IMR-90 (cell line): ENCODE data around the gene TOGARAM2. TPM values are rescaled to one million over a fixed set of nuclear protein-coding genes. Genes with fewer than 3 reads are reported as not detected.
A peak's percentile ranks its signal among the peaks of the same experiment; 100 is the strongest.

ENCODE experiments used
- ATAC-seq: fragments of 200-7000 bp; cut with Tn5 transposase; 2 replicates; pipeline ENCODE4 v1.9.1; 2020; ENCODE audit warnings: low read depth, mild to moderate bottlenecking, moderate library complexity
- BruUV-seq: library from RNA; stranded (reverse); fragments of 400-500 nt; replicated peaks from 2 replicates; lab custom pipeline; 2021; lab: Mats Ljungman, UMichigan
- CTCF ChIA-PET: fragments of 300-600 bp; formaldehyde crosslinking; extraction: SDS; loops from one replicate; lab custom pipeline; 2021; ENCODE audit warnings: antibody characterized with exemption; lab: Yijun Ruan, JAX
- POLR2A ChIA-PET: fragments of 300-600 bp; sonication (Branson Sonifier 250); formaldehyde crosslinking; loops from one replicate; lab custom pipeline; 2022; ENCODE audit warnings: antibody characterized with exemption; ENCODE audit not compliant: unreplicated experiment; lab: Charles Lee
- DNase-seq: peaks from one replicate; pipeline ENCODE4 v3.0.0; 2013
- H2AFZ ChIP-seq: replicated peaks from 2 replicates; pipeline ENCODE3; 2013; ENCODE audit warnings: low read length, mild to moderate bottlenecking; ENCODE audit not compliant: poor library complexity
- H2AK5ac ChIP-seq: 2 replicates; pipeline ENCODE4 v1.6.1; 2013; ENCODE audit warnings: low read depth, low read length, inconsistent platforms
- H2AK9ac ChIP-seq: replicated peaks from 2 replicates; pipeline ENCODE3; 2013; ENCODE audit warnings: mild to moderate bottlenecking, low read depth, low read length, moderate library complexity; ENCODE audit not compliant: poor library complexity
- H2BK120ac ChIP-seq: 2 replicates; pipeline ENCODE4 v1.6.1; 2013; ENCODE audit warnings: low read depth, low read length, inconsistent platforms
- H2BK15ac ChIP-seq: 3 replicates; pipeline ENCODE4 v1.6.1; 2013; ENCODE audit warnings: low read depth, low read length, inconsistent platforms
- H2BK20ac ChIP-seq: 2 replicates; pipeline ENCODE4 v1.6.1; 2013; ENCODE audit warnings: low read depth, mild to moderate bottlenecking, inconsistent platforms, low read length, moderate library complexity
- H2BK5ac ChIP-seq: 2 replicates; pipeline ENCODE4 v1.6.1; 2013; ENCODE audit warnings: mild to moderate bottlenecking, low read depth, low read length, inconsistent platforms; ENCODE audit not compliant: poor library complexity, severe bottlenecking
- H3K14ac ChIP-seq: replicated peaks from 2 replicates; pipeline ENCODE4 v1.6.1; 2013; ENCODE audit warnings: low read depth, low read length, inconsistent platforms
- H3K18ac ChIP-seq: 2 replicates; pipeline ENCODE4 v1.6.1; 2013; ENCODE audit warnings: low read depth, low read length, control low read depth
- H3K23ac ChIP-seq: 2 replicates; pipeline ENCODE4 v1.6.1; 2013; ENCODE audit warnings: low read depth, low read length, inconsistent platforms
- H3K27ac ChIP-seq: 2 replicates; pipeline ENCODE4 v1.5.1; 2013; ENCODE audit warnings: mild to moderate bottlenecking, control low read depth, low read length; ENCODE audit not compliant: insufficient read depth
- H3K27me3 ChIP-seq: 2 replicates; pipeline ENCODE4 v1.6.1; 2013; ENCODE audit warnings: low read length; ENCODE audit not compliant: control insufficient read depth, insufficient read depth
- H3K36me3 ChIP-seq: 2 replicates; pipeline ENCODE4 v1.6.1; 2013; ENCODE audit warnings: low read length, mixed read lengths; ENCODE audit not compliant: control insufficient read depth, insufficient read depth
- H3K4ac ChIP-seq: 2 replicates; pipeline ENCODE4 v1.6.1; 2013; ENCODE audit warnings: low read depth, low read length, inconsistent platforms
- H3K4me1 ChIP-seq: 2 replicates; pipeline ENCODE4 v1.6.1; 2013; ENCODE audit warnings: low read length, mixed read lengths; ENCODE audit not compliant: control insufficient read depth, insufficient read depth
- H3K4me2 ChIP-seq: 2 replicates; pipeline ENCODE4 v1.6.1; 2013; ENCODE audit warnings: low read depth, mild to moderate bottlenecking, control low read depth, low read length, moderate library complexity
- H3K4me3 ChIP-seq: 2 replicates; pipeline ENCODE4 v1.5.1; 2013; ENCODE audit warnings: low read depth, mild to moderate bottlenecking, control low read depth, low read length, moderate library complexity; ENCODE audit not compliant: insufficient read depth
- H3K56ac ChIP-seq: 2 replicates; pipeline ENCODE4 v1.6.1; 2013; ENCODE audit warnings: low read length, inconsistent platforms; ENCODE audit not compliant: insufficient read depth; ENCODE audit errors: extremely low read depth
- H3K79me1 ChIP-seq, 2 experiments: 2 replicates each; pipeline ENCODE4 v1.6.1; 2013; ENCODE audit warnings: low read length in 2 of 2, inconsistent platforms in 1 of 2, low read depth in 1 of 2
- H3K9ac ChIP-seq: 2 replicates; pipeline ENCODE4 v1.6.1; 2013; ENCODE audit warnings: low read depth, low read length, control low read depth
- H3K9me1 ChIP-seq: 2 replicates; pipeline ENCODE4 v1.6.1; 2013; ENCODE audit warnings: low read length, inconsistent platforms; ENCODE audit not compliant: insufficient read depth
- H3K9me3 ChIP-seq: 2 replicates; pipeline ENCODE4 v1.6.1; 2013; ENCODE audit warnings: low read length; ENCODE audit not compliant: control insufficient read depth, insufficient read depth
- H4K20me1 ChIP-seq: 2 replicates; pipeline ENCODE4 v1.6.1; 2013; ENCODE audit warnings: low read length, inconsistent platforms; ENCODE audit not compliant: insufficient read depth
- H4K5ac ChIP-seq: 2 replicates; pipeline ENCODE4 v1.6.1; 2013; ENCODE audit warnings: mild to moderate bottlenecking, low read depth, low read length, control low read depth
- H4K8ac ChIP-seq, 2 experiments: 2 replicates each; pipeline ENCODE4 v1.6.1; 2013; ENCODE audit warnings: low read depth in 2 of 2, low read length in 2 of 2, control low read depth in 1 of 2, inconsistent platforms in 1 of 2
- H4K91ac ChIP-seq: 2 replicates; pipeline ENCODE4 v1.6.1; 2013; ENCODE audit warnings: low read depth, low read length, inconsistent platforms; ENCODE audit not compliant: insufficient read depth
- BHLHE40 ChIP-seq: fragments of 150-350 bp; IDR thresholded peaks from 2 replicates; pipeline ENCODE4 v1.6.1; 2016; ENCODE audit warnings: mild to moderate bottlenecking, low read depth, low read length
- CEBPB ChIP-seq: IDR thresholded peaks from 2 replicates; pipeline ENCODE4 v1.6.1; 2012; ENCODE audit warnings: low read depth, low read length, improper control_type of control experiment
- CTCF ChIP-seq: conservative IDR thresholded peaks from 2 replicates; pipeline ENCODE4 v1.5.1; 2012; ENCODE audit warnings: mild to moderate bottlenecking, low read depth, low read length, improper control_type of control experiment
- ELK1 ChIP-seq: fragments of 150-350 bp; IDR thresholded peaks from 2 replicates; pipeline ENCODE4 v1.6.1; 2016; ENCODE audit warnings: low read depth, mild to moderate bottlenecking, low read length, moderate library complexity, borderline replicate concordance
- FOS ChIP-seq: fragments of 150-350 bp; IDR thresholded peaks from 2 replicates; pipeline ENCODE4 v1.6.1; 2016; ENCODE audit warnings: low read depth, low read length
- MXI1 ChIP-seq: IDR thresholded peaks from 2 replicates; pipeline ENCODE4 v1.6.1; 2012; ENCODE audit warnings: low read depth, mild to moderate bottlenecking, low read length, moderate library complexity, borderline replicate concordance
- POLR2A ChIP-seq: IDR thresholded peaks from 2 replicates; pipeline ENCODE4 v1.6.1; 2012; ENCODE audit warnings: mild to moderate bottlenecking, low read depth, low read length
- RAD21 ChIP-seq: IDR thresholded peaks from 2 replicates; pipeline ENCODE4 v1.6.1; 2012; ENCODE audit warnings: low read length, improper control_type of control experiment
- WGBS, 2 experiments: methylation state at CpG; one replicate each; pipeline versions ENCODE4 v1.1.5 to v1.1.7; 2013; ENCODE audit warnings: missing lambda C conversion rate in 2 of 2; ENCODE audit not compliant: insufficient read length in 1 of 2; ENCODE audit errors: extremely low coverage in 2 of 2; 5-methylcytosine and 5-hydroxymethylcytosine counted together
- dilution Hi-C: fragments of 300-500 bp; cut with HindIII; formaldehyde crosslinking; loops from one replicate; pipeline ENCODE4 v1.14.3; 2018; ENCODE audit warnings: low sequenced_read_pairs; ENCODE audit not compliant: unreplicated experiment
- in situ Hi-C: fragments of 300-500 bp; cut with MboI; formaldehyde crosslinking; loops from 3 replicates; pipeline ENCODE4 v1.14.3; 2019; ENCODE audit warnings: low sequenced_read_pairs, inconsistent platforms, mixed read lengths
- intact Hi-C: fragments of 100-400 bp; cut with micrococcal nuclease; formaldehyde crosslinking; loops from 2 replicates; pipeline ENCODE4 v1.10.0; 2022
- polyA plus RNA-seq, 3 experiments: library from polyadenylated mRNA; depleted of rRNA; stranded (reverse); fragments of >200 nt; gene quantifications; 2 replicates each; pipeline ENCODE4 v1.2.3, GENCODE V29; 2012; ENCODE audit warnings: low replicate concordance in 1 of 3
- total RNA-seq: library from RNA; depleted of rRNA; stranded (reverse); fragments of >200 nt; gene quantifications from 2 replicates; pipeline ENCODE4 v1.2.3, GENCODE V29; 2012

TOGARAM2 gene
- total and polyA plus RNA-seq, 2 of the 4 experiments (the other 2 are of a cell fraction): under 0.01 to 0.38 TPM

- intact Hi-C loops (no loop called here), dilution Hi-C loops (no loop called here), in situ Hi-C loops (no loop called here)
- Histone ChIP-seq H4K5ac (peak overlapping the region; percentile 10; the same call in 1 of the 2 replicates), H2BK5ac (no peak overlapping the region), H2BK120ac (no peak overlapping the region), H2BK20ac (no peak overlapping the region), H3K9me1 (peaks cover 9% of the 10 kb centered on the region), H2BK15ac (no peak overlapping the region), H3K4ac (no peak overlapping the region), H3K56ac (no peak overlapping the region), H2AK5ac (no peak overlapping the region), H3K14ac (no peak overlapping the region), H3K36me3 (no peaks in the 10 kb centered on the region), H3K4me2 (no peak overlapping the region), H3K27ac (no peak overlapping the region), H2AK9ac (no peak overlapping the region), H3K4me3 (no peak overlapping the region), H3K9me3 (no peaks in the 10 kb centered on the region), H3K18ac (no peak overlapping the region; the same call in 1 of the 2 replicates), H3K79me1 (no peaks in the 10 kb centered on the region), H2AFZ (peak overlapping the region; percentile 83), H3K27me3 (peaks cover 4% of the 10 kb centered on the region; the same call in 1 of the 2 replicates), H3K23ac (no peak overlapping the region), H4K91ac (no peak overlapping the region; the same call in 1 of the 2 replicates), H3K4me1 (peaks cover 18% of the 10 kb centered on the region), H4K20me1 (no peaks in the 10 kb centered on the region; the same call in 1 of the 2 replicates), H4K8ac (no peak overlapping the region), H3K9ac (no peak overlapping the region)
- ATAC-seq (no peak; the same call in 1 of the 2 replicates), DNase-seq (no peak)
- CTCF ChIA-PET: interaction anchor here (0.8 kb wide), 1 partner anchor 15 kb away, joined by 3 read pairs; no protein-coding TSS in a partner anchor
- TF ChIP-seq RAD21: no peak
- no peak for TF ChIP-seq BHLHE40
- no peak for TF ChIP-seq FOS
- TF ChIP-seq POLR2A: no peak
- no peak for TF ChIP-seq ELK1
- no peak for TF ChIP-seq MXI1
- TF ChIP-seq CTCF: no peak
- TF ChIP-seq CEBPB: no peak
- 36% methylated on average over 5 of the region's 19 CpGs; no CpG with 5 or more reads in 1 of the 2 experiments for whole genome bisulfite sequencing, 2 experiments
- BruUV-seq: no TSS peak
- POLR2A ChIA-PET: no interaction called here
Observed at GRCh38 chr2:29011418-29012060, 30.4 kb downstream of the TOGARAM2 start.
